Jurkat, Clone E6-1 (cell line): ENCODE data around the gene FSCN2.

Experiments used
- DNase-seq: peaks from one replicate; pipeline ENCODE4 v3.0.0-alpha.2; 2011; ENCODE audit warnings: low read depth, low spot score
- H3K4me3 ChIP-seq: 2 replicates; pipeline ENCODE4 v1.5.1; 2011; ENCODE audit warnings: mild to moderate bottlenecking, low read length, control low read depth, moderate library complexity

FSCN2 gene

GRCh38 chr17:81536299-81537290 is 8.4 kb downstream of the FSCN2 start:
- no peak overlapping the region for H3K4me3 ChIP-seq
- DNase-seq: no peak

DNA sequence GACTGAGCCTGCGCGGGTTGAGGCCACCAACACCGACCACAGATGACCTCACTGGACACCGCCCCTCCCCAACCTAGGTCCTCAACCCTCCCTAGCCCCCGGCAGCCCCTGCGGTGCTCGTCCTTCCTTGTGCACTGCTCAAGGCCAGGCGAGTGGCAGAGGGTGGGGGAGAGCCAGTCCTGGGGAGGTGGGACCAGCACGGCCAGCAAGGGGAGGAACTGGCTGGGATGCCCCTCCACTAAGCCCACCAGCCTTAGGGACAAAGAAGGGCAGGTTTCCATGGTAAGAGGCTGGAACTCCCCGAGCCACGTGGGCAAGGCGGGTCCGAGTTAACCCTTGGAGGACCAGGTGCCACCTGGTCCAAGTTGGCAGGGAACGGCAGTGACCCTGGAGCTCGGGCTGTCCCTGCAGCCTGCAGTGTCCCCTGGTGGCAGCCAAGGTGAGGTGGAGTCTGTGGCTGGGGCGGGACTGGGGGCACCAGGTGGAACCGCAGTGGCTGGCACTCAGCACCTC is 9.2 kb downstream of the FSCN2 start:
- DNase-seq: no peak
- H3K4me3 ChIP-seq: no peak overlapping the region

- DNase-seq: no peak
- H3K4me3 ChIP-seq: no peak overlapping the region
These were observed 9.8 kb downstream of the FSCN2 start for GRCh38 chr17:81537856-81538555.

GRCh38 chr17:81538651-81539570 is 10.7 kb downstream of the FSCN2 start:
- no peak for DNase-seq
- no peak overlapping the region for H3K4me3 ChIP-seq

DNA sequence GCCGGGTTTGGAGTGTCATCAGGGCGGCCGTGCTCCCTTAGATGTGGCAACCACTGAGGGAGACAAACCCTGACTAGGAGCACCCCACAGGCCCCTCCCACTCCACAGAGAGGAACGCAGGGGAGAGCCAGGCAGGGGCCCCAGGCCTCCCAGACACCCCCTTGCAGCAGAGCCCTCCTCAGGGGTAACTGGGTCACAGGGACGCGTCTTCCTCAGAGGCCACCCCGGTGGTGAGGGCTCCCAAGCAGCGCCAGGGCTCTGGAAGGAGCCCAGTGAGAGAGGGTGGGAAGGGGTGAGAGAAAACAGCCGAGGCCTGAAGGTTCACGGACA is 11.4 kb downstream of the FSCN2 start:
- DNase-seq: no peak
- H3K4me3 ChIP-seq: no peak overlapping the region

DNA sequence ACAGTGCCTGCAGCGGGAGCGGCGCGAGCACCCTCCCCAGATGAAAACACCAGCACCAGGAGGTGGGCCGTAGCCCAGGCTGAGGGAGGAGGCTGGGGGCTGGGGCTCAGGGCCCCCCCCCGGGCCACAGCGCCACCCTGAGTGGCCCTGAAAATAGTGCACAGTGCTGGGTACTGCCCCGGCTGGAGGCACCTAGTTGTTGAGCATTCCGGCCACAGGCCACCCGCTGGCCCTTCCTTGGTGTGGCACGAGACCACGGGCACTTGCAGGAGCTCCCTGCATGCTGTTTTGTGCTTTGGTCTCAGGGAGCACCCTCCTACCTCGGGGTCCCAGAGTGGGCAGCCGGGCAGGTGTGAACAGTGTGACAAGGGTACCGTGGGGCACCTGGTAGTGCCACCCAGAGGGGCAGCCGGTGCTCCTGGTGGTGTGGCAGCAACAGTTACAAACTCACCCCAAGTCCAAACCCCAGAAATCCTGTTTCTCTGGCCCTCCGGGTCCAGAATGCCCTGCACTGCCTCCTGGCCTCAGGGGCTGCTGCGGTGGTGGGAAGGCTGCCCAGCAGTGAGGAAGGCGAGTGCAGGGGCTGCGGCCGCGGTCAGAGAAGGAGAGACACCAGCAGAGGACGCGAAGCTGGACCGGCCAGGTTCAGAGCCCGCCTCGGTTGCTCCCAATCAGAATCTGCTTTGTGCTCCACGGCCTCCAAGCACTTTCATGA is 11.9 kb downstream of the FSCN2 start:
- H3K4me3 ChIP-seq: no peak overlapping the region
- no peak for DNase-seq

GRCh38 chr17:81540676-81541027 is 12.5 kb downstream of the FSCN2 start:
- DNase-seq: no peak
- no peak overlapping the region for H3K4me3 ChIP-seq

- DNase-seq: no peak
- H3K4me3 ChIP-seq: no peak overlapping the region
These were observed 12.9 kb downstream of the FSCN2 start for GRCh38 chr17:81541123-81541522.

- no peak for DNase-seq
- no peak overlapping the region for H3K4me3 ChIP-seq
These were observed 14.5 kb downstream of the FSCN2 start for GRCh38 chr17:81542431-81543338.

DNA sequence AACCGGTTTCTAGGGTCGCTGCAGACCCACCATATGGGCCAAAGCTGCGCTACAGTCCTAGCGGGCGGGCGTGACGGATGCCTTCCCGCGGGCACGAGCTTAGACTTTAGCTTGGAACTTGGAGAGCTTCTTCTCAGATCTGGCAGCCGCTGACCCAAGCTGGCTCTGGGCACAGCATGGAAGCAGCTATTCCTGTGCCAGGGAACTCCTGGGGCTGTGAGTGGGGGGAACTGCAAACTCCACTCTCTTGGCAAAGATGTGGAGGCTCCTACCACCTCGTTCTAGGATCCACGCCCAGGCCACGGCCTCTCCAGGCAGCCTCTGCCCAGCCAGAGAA is 15.1 kb downstream of the FSCN2 start:
- no peak for DNase-seq
- no peak overlapping the region for H3K4me3 ChIP-seq

- H3K4me3 ChIP-seq: no peak overlapping the region
- no peak for DNase-seq
These were observed 15.6 kb downstream of the FSCN2 start for GRCh38 chr17:81543756-81544155.

GRCh38 chr17:81544281-81544974 is 16.3 kb downstream of the FSCN2 start:
- no peak for DNase-seq
- H3K4me3 ChIP-seq: no peak overlapping the region

- no peak for DNase-seq
- no peak overlapping the region for H3K4me3 ChIP-seq
These were observed 17.2 kb downstream of the FSCN2 start for GRCh38 chr17:81545160-81545949.

DNA sequence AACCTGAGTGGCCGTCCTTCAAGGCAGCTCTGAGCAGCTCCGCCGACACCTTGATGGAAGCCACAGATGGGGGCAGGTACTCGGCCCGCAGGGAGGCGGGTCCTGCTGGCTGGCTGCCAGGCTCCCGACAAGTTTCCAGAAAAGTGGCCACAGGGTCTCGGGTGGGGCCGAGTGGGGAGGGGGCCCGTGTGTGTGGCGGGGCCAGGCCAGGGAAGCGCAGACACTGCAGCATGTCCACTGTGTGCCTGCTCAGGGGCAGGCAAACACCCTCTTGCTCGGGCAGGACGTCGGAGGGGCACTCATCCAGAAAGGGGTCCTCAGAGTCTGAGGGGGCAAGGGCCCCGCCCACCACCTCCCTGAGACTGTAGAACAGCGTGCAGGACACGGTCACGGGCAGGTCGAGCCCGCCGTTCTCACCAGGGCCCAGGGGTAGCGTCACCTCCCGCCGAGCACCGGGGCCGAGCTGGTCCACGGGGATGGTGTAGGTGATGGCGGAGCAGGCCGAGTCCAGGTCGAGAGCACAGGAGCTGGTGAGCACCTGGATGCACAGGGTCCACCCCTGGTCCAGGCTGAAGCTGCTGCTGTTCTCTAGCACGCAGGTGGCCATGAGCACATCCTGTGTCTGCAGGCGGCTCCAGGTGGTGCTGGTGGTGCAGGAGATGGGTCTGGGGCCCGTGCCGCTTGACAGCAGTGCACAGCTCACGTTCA is 18.9 kb downstream of the FSCN2 start:
- DNase-seq: no peak
- no peak overlapping the region for H3K4me3 ChIP-seq

- H3K4me3 ChIP-seq: no peak overlapping the region
These were observed 19.4 kb downstream of the FSCN2 start for GRCh38 chr17:81547614-81547982.

DNA sequence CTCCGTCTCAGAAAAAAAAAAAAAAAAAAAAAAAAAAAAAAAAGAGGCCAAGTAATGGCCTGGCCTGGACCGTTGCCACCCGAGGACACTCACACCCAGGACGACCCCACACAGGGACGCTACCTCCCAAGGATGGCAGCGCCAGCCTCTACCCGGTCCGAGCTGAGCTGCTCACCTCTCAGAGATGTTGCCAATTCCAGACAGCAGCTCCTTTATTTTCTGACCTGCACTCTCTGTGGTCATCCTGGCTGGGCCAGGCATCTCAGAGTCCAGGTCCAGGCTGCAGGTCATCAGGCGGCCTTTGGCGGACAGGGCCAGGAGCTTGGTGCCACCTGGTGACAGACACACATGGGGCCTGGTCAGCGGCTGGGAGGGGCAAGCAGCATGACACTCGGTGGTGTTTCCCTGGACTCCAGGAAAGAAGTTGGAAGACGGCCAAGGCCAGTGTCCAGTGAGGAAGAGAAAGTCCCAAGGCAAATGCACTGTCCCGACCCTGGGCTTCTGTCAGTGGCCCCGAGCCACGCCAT is 20.9 kb downstream of the FSCN2 start:
- no peak for DNase-seq

More at GRCh38 chr17:81547614-81547982, 19.4 kb downstream of the FSCN2 start:
- DNase-seq: no peak

More for the DNA sequence above, 20.9 kb downstream of the FSCN2 start:
- H3K4me3 ChIP-seq: no peak overlapping the region
